GM23338 (cell line): ENCODE measurements around the gene AFAP1. TPM values are rescaled to one million over a fixed set of nuclear protein-coding genes. Genes with fewer than 3 reads are reported as not detected.
A peak's percentile ranks its signal among the peaks of the same experiment; 100 is the strongest.

Source experiments
- ATAC-seq: fragments of 200-7000 bp; cut with Tn5 transposase; 3 replicates; pipeline ENCODE4 v1.9.1; 2020
- DNase-seq: peaks from one replicate; pipeline ENCODE4 v3.0.0-alpha.2; 2015; ENCODE audit warnings: low spot score
- H2AFZ ChIP-seq: fragments of 200-600 bp; sonication (generic); 2 replicates; pipeline ENCODE4 v1.8.0; 2016; ENCODE audit warnings: antibody characterized with exemption, mild to moderate bottlenecking, moderate library complexity
- H3F3A ChIP-seq: fragments of 200-600 bp; sonication (generic); replicated peaks from 2 replicates; pipeline ENCODE4 v1.8.0; 2017; ENCODE audit warnings: antibody characterized with exemption, mixed run types, low read depth
- H3K27ac ChIP-seq: fragments of 200-600 bp; sonication (generic); 2 replicates; pipeline ENCODE4 v1.6.1; 2016; ENCODE audit warnings: low read depth
- H3K27me3 ChIP-seq: fragments of 200-600 bp; sonication (generic); 2 replicates; pipeline ENCODE4 v1.8.0; 2016; ENCODE audit warnings: mild to moderate bottlenecking, mixed run types, moderate library complexity; ENCODE audit not compliant: insufficient read depth
- H3K36me3 ChIP-seq: fragments of 200-600 bp; sonication (generic); 2 replicates; pipeline ENCODE4 v1.8.0; 2016; ENCODE audit warnings: mild to moderate bottlenecking; ENCODE audit not compliant: insufficient read depth
- H3K4me1 ChIP-seq: fragments of 200-600 bp; sonication (generic); 2 replicates; pipeline ENCODE4 v1.8.0; 2016; ENCODE audit warnings: mild to moderate bottlenecking, moderate library complexity; ENCODE audit not compliant: insufficient read depth
- H3K4me2 ChIP-seq: fragments of 200-600 bp; sonication (generic); 2 replicates; pipeline ENCODE4 v1.7.1; 2017; ENCODE audit warnings: mixed run types
- H3K4me3 ChIP-seq: fragments of 200-600 bp; sonication (generic); 2 replicates; pipeline ENCODE4 v1.6.1; 2016; ENCODE audit warnings: mixed run types
- H3K79me2 ChIP-seq: fragments of 200-600 bp; sonication (generic); replicated peaks from 2 replicates; pipeline ENCODE4 v1.8.0; 2017; ENCODE audit warnings: mild to moderate bottlenecking; ENCODE audit not compliant: insufficient read depth
- H3K9me2 ChIP-seq: fragments of 200-600 bp; sonication (generic); 2 replicates; pipeline ENCODE4 v1.8.0; 2017; ENCODE audit not compliant: insufficient read depth
- H4K20me1 ChIP-seq: fragments of 200-600 bp; sonication (generic); replicated peaks from 2 replicates; pipeline ENCODE4 v1.8.0; 2017; ENCODE audit warnings: mild to moderate bottlenecking; ENCODE audit not compliant: insufficient read depth
- H3K27ac Mint-ChIP-seq: 2 replicates; pipeline ENCODE4 v1.8.0; 2020; ENCODE audit warnings: inconsistent platforms, mild to moderate bottlenecking, moderate library complexity, mixed read lengths
- H3K27me3 Mint-ChIP-seq: 3 replicates; pipeline ENCODE4 v1.8.0; 2022; ENCODE audit warnings: low read depth, mild to moderate bottlenecking, moderate library complexity, mixed read lengths, inconsistent platforms; ENCODE audit not compliant: insufficient read depth, poor library complexity
- H3K36me3 Mint-ChIP-seq: 3 replicates; pipeline ENCODE4 v1.8.0; 2021; ENCODE audit warnings: low read depth, mild to moderate bottlenecking, inconsistent platforms, moderate library complexity, mixed read lengths
- H3K4me1 Mint-ChIP-seq: 3 replicates; pipeline ENCODE4 v1.8.0; 2020; ENCODE audit warnings: mild to moderate bottlenecking, inconsistent platforms, mixed read lengths
- H3K4me3 Mint-ChIP-seq: 3 replicates; pipeline ENCODE4 v1.8.0; 2021; ENCODE audit warnings: moderate library complexity, mild to moderate bottlenecking, inconsistent platforms, mixed read lengths
- H3K9me3 Mint-ChIP-seq: 3 replicates; pipeline ENCODE4 v1.8.0; 2020; ENCODE audit warnings: moderate library complexity, mild to moderate bottlenecking, inconsistent platforms, mixed read lengths
- CREB1 ChIP-seq: fragments of 250-450 bp; sonication (Bioruptor Pico); IDR thresholded peaks from 2 replicates; pipeline ENCODE4 v1.5.0; 2020; ENCODE audit warnings: low read depth, mild to moderate bottlenecking, moderate library complexity
- EZH2 ChIP-seq: fragments of 200-600 bp; sonication (generic); IDR thresholded peaks from one replicate; pipeline ENCODE4 v1.8.0; 2017; ENCODE audit warnings: antibody characterized with exemption, mild to moderate bottlenecking, low read depth; ENCODE audit not compliant: unreplicated experiment
- EZH2phosphoT487 ChIP-seq: fragments of 200-600 bp; sonication (generic); IDR thresholded peaks from one replicate; pipeline ENCODE4 v1.8.1; 2018; ENCODE audit warnings: antibody characterized with exemption; ENCODE audit not compliant: unreplicated experiment
- JUNB ChIP-seq: IDR thresholded peaks from one replicate; pipeline ENCODE4 v1.6.1; 2016; ENCODE audit warnings: antibody characterized with exemption; ENCODE audit not compliant: unreplicated experiment
- NANOG ChIP-seq: IDR thresholded peaks from 2 replicates; pipeline ENCODE4 v1.6.1; 2016; ENCODE audit warnings: antibody characterized with exemption, borderline replicate concordance
- POLR2AphosphoS5 ChIP-seq: IDR thresholded peaks from 2 replicates; pipeline ENCODE4 v1.6.1; 2016; ENCODE audit warnings: antibody characterized with exemption, low read depth
- STAT1 ChIP-seq: IDR thresholded peaks from one replicate; pipeline ENCODE4 v1.6.1; 2016; ENCODE audit warnings: antibody characterized with exemption; ENCODE audit not compliant: unreplicated experiment
- ZNF114 ChIP-seq: fragments of 250-450 bp; sonication (Bioruptor Pico); IDR thresholded peaks from 2 replicates; pipeline ENCODE4 v1.5.0; 2020; ENCODE audit warnings: mild to moderate bottlenecking, moderate library complexity
- ZNF331 ChIP-seq: fragments of 250-450 bp; sonication (Bioruptor Pico); IDR thresholded peaks from 2 replicates; pipeline ENCODE4 v1.5.0; 2020; ENCODE audit warnings: low read depth, mild to moderate bottlenecking, moderate library complexity
- polyA plus RNA-seq: library from polyadenylated mRNA; unstranded; fragments of >200 nt; fragmentation: Nextera tagmentation; extraction: Ambion mirVana; gene quantifications from 2 replicates; pipeline ENCODE4 v1.2.1, GENCODE V29; 2016
- total RNA-seq: library from RNA; depleted of rRNA; stranded (reverse); fragments of >200 nt; shearing (Covaris generic); gene quantifications from 2 replicates; pipeline ENCODE4 v1.2.3, GENCODE V29; 2014
- TF ChIP-seq, protein P1 (sequence below): IDR thresholded peaks from 2 replicates; pipeline ENCODE4 v1.6.1; 2016; ENCODE audit warnings: antibody characterized with exemption
- TF ChIP-seq, protein P2 (sequence below): IDR thresholded peaks from one replicate; pipeline ENCODE4 v1.6.1; 2018; ENCODE audit warnings: antibody characterized with exemption; ENCODE audit not compliant: unreplicated experiment
- TF ChIP-seq, protein P3 (sequence below), 2 experiments: fragments of 200-600 bp in 1 of 2; sonication (generic) in 1 of 2; conservative IDR thresholded peaks; 2 replicates each; pipeline versions ENCODE4 v1.5.1 to v1.6.1; 2016 to 2017; ENCODE audit warnings: antibody characterized with exemption in 2 of 2, low read depth in 2 of 2, mild to moderate bottlenecking in 2 of 2, moderate library complexity in 1 of 2

The AFAP1 gene
- total and polyA plus RNA-seq, 2 experiments from 2014 or later, result 6.5 to 21.5 TPM

DNA sequence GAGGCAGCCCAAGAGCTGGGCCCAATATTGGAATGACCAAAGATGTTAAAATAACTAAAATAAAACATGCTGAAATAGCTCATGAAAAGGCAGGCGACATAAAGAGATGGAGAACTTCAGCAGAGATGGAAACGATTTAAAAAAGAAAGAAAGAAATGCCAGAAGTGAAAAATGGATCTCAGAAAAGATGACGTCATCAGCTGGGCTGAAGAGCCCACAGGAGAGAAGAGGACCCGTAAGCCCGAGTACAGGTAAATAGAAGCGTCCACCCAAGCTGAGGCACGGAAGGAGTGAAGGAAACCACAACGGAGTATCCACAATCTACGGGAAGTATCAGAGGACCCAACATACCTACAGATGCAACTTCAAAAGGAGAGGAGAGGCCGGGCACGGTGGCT is 112.8 kb downstream of the AFAP1 start (continued):
- TF ChIP-seq CREB1 (CRISPR knock-in tag) (no peak), JUNB (no peak), POLR2AphosphoS5 (no peak), NANOG (no peak), EZH2phosphoT487 (no peak)
- TF ChIP-seq, protein P1, sequence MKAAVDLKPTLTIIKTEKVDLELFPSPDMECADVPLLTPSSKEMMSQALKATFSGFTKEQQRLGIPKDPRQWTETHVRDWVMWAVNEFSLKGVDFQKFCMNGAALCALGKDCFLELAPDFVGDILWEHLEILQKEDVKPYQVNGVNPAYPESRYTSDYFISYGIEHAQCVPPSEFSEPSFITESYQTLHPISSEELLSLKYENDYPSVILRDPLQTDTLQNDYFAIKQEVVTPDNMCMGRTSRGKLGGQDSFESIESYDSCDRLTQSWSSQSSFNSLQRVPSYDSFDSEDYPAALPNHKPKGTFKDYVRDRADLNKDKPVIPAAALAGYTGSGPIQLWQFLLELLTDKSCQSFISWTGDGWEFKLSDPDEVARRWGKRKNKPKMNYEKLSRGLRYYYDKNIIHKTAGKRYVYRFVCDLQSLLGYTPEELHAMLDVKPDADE, result no peak

DNA sequence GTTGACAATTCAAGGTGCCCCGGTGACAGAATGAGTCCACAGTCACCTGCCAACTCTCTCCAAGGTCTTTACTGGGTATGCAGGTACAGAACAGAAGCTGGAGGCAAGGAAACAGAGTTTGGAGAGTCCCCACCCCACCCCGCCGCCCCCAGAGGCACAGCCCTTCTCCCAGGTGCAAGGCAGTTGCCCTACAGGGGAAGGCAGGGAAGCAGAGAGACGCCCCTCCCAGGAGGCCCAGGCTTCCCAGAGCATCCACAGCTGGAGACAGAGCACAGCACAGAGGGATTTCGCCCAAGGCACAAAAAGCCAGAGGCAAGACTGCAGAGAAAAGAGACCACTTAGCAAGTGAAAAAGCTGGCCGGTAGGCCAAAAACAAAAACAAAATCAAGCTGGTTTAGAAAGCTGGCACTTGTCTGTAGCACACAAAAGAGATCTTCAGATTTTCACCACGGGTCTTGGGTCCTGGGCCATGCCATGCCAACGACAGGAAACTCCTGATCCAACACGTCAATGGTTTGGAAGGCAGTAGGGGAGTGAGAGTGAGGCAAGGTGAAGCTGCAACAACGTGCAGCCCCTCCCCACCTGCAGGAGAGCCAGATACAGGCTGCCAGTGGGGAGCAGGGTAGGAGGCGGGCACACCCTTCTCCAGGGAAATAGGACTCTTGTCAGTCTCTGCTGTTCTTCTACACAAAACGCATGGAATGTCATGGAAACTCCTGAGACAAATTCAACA is 113.3 kb downstream of the AFAP1 start:
- H3K27me3 Mint-ChIP-seq, result peaks cover 13% of the 10 kb centered on the region
- Histone ChIP-seq H3K4me3 (no peak overlapping the region), H3K27ac (peak overlapping the region; percentile 84), H4K20me1 (no peaks in the 10 kb centered on the region), H3F3A (no peaks in the 10 kb centered on the region), H3K4me1 (peaks cover 30% of the 10 kb centered on the region), H3K79me2 (peaks cover 4% of the 10 kb centered on the region; the same call in 1 of the 2 replicates), H3K27me3 (no peaks in the 10 kb centered on the region), H3K36me3 (no peaks in the 10 kb centered on the region), H3K9me2 (no peaks in the 10 kb centered on the region), H2AFZ (no peak overlapping the region), H3K4me2 (0 out of 2 replicates have a peak overlapping the region, but pooled peaks have one; percentile 44)
- H3K4me1 Mint-ChIP-seq, result peaks cover 61% of the 10 kb centered on the region
- H3K4me3 Mint-ChIP-seq, result no peak overlapping the region
- peak; percentile 48 for DNase-seq
- H3K27ac Mint-ChIP-seq, result peak overlapping the region; percentile 85; the same call in 1 of the 2 replicates
- ATAC-seq, result peak; percentile 85
- no peaks in the 10 kb centered on the region; the same call in 2 of the 3 replicates for H3K9me3 Mint-ChIP-seq
- peaks cover 33% of the 10 kb centered on the region for H3K36me3 Mint-ChIP-seq
- TF ChIP-seq, protein P2, sequence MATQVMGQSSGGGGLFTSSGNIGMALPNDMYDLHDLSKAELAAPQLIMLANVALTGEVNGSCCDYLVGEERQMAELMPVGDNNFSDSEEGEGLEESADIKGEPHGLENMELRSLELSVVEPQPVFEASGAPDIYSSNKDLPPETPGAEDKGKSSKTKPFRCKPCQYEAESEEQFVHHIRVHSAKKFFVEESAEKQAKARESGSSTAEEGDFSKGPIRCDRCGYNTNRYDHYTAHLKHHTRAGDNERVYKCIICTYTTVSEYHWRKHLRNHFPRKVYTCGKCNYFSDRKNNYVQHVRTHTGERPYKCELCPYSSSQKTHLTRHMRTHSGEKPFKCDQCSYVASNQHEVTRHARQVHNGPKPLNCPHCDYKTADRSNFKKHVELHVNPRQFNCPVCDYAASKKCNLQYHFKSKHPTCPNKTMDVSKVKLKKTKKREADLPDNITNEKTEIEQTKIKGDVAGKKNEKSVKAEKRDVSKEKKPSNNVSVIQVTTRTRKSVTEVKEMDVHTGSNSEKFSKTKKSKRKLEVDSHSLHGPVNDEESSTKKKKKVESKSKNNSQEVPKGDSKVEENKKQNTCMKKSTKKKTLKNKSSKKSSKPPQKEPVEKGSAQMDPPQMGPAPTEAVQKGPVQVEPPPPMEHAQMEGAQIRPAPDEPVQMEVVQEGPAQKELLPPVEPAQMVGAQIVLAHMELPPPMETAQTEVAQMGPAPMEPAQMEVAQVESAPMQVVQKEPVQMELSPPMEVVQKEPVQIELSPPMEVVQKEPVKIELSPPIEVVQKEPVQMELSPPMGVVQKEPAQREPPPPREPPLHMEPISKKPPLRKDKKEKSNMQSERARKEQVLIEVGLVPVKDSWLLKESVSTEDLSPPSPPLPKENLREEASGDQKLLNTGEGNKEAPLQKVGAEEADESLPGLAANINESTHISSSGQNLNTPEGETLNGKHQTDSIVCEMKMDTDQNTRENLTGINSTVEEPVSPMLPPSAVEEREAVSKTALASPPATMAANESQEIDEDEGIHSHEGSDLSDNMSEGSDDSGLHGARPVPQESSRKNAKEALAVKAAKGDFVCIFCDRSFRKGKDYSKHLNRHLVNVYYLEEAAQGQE, result no peak
- TF ChIP-seq ZNF114 (CRISPR knock-in tag) (no peak), JUNB (no peak), EZH2 (no peak), NANOG (no peak), STAT1 (no peak), ZNF331 (CRISPR knock-in tag) (no peak), EZH2phosphoT487 (no peak), CREB1 (CRISPR knock-in tag) (no peak)
- TF ChIP-seq, protein P3, sequence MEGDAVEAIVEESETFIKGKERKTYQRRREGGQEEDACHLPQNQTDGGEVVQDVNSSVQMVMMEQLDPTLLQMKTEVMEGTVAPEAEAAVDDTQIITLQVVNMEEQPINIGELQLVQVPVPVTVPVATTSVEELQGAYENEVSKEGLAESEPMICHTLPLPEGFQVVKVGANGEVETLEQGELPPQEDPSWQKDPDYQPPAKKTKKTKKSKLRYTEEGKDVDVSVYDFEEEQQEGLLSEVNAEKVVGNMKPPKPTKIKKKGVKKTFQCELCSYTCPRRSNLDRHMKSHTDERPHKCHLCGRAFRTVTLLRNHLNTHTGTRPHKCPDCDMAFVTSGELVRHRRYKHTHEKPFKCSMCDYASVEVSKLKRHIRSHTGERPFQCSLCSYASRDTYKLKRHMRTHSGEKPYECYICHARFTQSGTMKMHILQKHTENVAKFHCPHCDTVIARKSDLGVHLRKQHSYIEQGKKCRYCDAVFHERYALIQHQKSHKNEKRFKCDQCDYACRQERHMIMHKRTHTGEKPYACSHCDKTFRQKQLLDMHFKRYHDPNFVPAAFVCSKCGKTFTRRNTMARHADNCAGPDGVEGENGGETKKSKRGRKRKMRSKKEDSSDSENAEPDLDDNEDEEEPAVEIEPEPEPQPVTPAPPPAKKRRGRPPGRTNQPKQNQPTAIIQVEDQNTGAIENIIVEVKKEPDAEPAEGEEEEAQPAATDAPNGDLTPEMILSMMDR (conservative IDR thresholded peaks at IDR 0.05; ENCODE audit: low read depth in 2 of 2), result no peak
- TF ChIP-seq, protein P1, result no peak
